ENCODE measurements around the gene CHN1.

CHN1 gene

DNA sequence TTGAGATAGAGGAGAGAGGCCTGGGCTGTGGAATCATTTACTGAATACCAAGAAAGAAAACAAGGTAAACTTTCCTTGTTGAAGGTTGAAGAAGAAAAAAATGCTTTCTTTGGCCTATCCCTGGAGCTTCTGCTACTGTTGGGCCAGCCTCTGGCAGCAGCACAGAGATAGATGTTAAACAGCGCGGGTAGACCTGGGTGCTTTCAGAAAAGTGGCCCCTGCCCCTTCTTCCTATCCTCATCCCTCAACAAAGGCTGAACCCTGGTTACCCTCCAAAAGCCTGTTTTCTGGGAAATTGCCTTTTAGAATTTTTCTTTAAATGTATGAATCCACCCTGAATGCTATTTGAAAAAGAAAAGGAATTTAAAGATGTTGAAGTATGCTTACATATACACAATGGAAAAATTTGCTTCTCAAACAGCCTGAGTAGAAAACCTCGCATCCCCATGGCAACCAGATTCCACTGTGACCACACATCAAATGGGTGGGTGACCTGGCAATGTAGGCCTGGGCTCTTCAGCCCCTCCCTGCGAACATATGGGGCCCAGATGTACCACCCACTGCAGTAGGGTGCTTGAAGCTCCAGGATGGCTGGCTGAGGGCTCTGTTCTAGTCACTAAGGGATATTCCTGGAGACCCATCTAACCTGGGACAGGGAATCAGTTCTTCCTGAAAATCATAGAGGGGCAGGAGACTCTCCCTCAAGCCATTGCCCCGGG lies 217.5 kb downstream of the CHN1 start:
- FAIRE-seq (no peak), DNase-seq (ENCODE audit: insufficient read length) (no peak)
- TF ChIP-seq POLR2A (IDR thresholded peaks at IDR 0.05; ENCODE audit: low read depth, low read length) (no peak), POLR2AphosphoS5 (IDR thresholded peaks at IDR 0.05; ENCODE audit: low read depth, low read length) (no peak), TAF1 (IDR thresholded peaks at IDR 0.05; ENCODE audit: borderline replicate concordance, low read depth, low read length) (no peak)

DNA sequence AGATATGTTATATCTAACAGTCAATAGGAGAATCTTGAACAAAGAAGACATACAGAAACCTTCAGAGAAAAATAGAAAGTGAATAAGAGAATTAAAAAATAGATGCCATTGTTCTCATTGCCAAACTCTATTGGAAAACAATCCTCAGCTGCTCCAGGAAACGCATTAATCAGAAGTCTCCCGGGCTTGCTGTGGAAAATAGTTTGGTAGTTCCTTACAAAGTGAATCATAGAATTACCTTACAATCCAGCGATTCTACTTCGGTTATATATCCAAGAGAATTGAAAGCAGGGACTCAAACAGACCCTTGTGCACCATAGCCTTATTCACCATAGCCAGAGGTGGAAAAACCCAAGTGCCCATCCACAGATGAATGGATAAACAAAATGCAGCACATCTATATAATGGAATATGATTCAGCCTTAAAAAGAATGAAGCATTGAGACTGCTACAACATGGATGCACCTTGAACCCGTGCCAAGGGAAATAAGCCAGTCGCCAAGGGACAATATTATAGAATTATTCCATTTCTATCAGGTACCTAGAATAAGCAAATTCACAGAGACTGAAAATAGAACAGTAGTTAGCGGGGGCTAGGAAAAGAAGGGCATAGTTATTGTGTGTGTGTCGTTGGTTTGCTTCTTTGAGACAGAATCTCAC lies 219.0 kb downstream of the CHN1 start:
- FAIRE-seq: no peak

DNA sequence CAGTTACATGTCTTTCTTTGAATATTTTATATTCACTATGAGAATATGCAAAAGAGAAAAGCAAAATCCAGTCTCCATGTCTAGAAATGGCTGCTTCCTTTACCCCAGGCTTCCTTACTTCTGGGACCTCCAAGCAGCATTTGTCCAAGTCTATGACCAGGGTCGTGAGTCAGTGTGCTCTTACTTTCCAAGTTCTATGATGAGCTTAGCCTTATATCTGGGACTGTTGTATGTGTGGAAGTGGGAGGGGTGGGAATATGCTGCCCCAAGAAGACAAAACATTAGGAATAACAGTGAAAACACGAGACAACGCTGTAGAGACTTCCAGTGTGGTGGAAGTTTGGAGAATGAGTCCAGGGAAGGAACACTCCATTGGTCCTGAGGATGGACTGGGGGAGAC lies 219.7 kb downstream of the CHN1 start:
- FAIRE-seq: no peak
- DNase-seq (ENCODE audit: insufficient read length): no peak
- no peak for TF ChIP-seq POLR2AphosphoS5 (IDR thresholded peaks at IDR 0.05; ENCODE audit: low read depth, low read length)

More for the DNA sequence above, 219.0 kb downstream of the CHN1 start:
- TF ChIP-seq TAF1 (IDR thresholded peaks at IDR 0.05; ENCODE audit: borderline replicate concordance, low read depth, low read length) (no peak), POLR2A (IDR thresholded peaks at IDR 0.05; ENCODE audit: low read depth, low read length) (no peak), POLR2AphosphoS5 (IDR thresholded peaks at IDR 0.05; ENCODE audit: low read depth, low read length) (no peak)
- no peak for DNase-seq (ENCODE audit: insufficient read length)

DNA sequence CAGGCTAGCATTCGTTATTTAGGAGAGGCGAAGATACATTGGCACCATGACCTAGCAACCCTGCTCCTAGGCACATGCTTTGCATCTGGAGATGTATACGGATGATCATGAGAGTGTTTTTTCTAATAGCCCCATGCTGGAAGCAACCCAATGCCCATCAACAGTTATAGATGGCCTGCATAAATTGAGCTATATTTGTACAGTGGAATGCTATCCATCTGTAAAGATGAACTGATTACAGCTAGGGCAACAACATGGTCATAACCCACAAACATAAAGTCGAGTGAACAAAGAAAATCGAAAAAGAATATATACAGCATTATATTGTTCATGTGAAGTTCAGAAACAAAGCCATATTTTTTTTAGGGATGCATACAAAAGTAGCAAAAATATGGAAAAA lies 220.3 kb downstream of the CHN1 start:
- DNase-seq (ENCODE audit: insufficient read length): no peak
- no peak for FAIRE-seq
- no peak for TF ChIP-seq POLR2A (IDR thresholded peaks at IDR 0.05; ENCODE audit: low read depth, low read length)
- no peak for TF ChIP-seq POLR2AphosphoS5 (IDR thresholded peaks at IDR 0.05; ENCODE audit: low read depth, low read length)
- TF ChIP-seq TAF1 (IDR thresholded peaks at IDR 0.05; ENCODE audit: borderline replicate concordance, low read depth, low read length): no peak

DNA sequence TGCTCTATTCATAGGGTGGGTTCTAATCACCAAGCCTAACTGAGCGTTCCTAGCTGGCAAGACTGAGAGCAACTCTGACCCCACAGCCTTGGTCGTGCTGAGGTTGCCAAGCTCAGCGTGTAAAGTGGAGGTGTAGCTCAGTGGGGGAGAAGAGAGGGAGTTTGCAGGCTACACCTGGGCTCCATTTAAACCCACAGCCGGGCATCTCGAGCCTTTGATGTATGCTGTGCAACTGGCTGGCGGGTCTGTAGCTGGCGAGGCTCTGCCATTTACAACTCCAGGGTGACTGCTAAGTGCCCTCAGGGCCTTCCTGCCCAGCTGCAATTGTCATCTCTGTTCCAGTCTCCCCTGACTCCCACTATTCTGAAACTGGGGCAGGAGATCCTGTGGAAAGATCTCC lies 220.9 kb downstream of the CHN1 start:
- no peak for DNase-seq (ENCODE audit: insufficient read length)
- TF ChIP-seq POLR2AphosphoS5 (IDR thresholded peaks at IDR 0.05; ENCODE audit: low read depth, low read length): no peak
- no peak for TF ChIP-seq POLR2A (IDR thresholded peaks at IDR 0.05; ENCODE audit: low read depth, low read length)
- no peak for TF ChIP-seq TAF1 (IDR thresholded peaks at IDR 0.05; ENCODE audit: borderline replicate concordance, low read depth, low read length)
- no peak for FAIRE-seq

DNA sequence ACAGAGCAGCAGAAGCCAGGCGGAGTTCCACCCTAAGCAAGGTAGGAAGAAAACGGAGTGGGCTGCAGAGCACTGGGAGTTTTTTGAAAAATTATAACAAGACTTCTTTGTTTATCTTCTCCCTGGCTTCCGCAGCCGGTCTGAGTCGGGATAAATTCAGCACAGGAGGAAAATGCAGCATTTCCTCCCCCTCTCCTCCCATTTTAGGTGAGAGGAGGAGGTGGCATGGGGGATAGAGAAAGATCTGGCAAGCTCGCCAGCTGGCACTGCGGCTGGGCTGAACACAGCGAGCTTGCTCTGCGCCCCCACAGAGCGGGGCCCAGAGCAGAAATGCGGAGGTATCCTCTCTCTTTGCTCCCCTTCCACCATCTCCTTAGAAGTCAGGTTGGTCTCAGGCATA lies 223.2 kb downstream of the CHN1 start:
- no peak for DNase-seq (ENCODE audit: insufficient read length)
- no peak for TF ChIP-seq POLR2AphosphoS5 (IDR thresholded peaks at IDR 0.05; ENCODE audit: low read depth, low read length)
- TF ChIP-seq POLR2A (IDR thresholded peaks at IDR 0.05; ENCODE audit: low read depth, low read length): no peak
- no peak for TF ChIP-seq TAF1 (IDR thresholded peaks at IDR 0.05; ENCODE audit: borderline replicate concordance, low read depth, low read length)
- no peak for FAIRE-seq

DNA sequence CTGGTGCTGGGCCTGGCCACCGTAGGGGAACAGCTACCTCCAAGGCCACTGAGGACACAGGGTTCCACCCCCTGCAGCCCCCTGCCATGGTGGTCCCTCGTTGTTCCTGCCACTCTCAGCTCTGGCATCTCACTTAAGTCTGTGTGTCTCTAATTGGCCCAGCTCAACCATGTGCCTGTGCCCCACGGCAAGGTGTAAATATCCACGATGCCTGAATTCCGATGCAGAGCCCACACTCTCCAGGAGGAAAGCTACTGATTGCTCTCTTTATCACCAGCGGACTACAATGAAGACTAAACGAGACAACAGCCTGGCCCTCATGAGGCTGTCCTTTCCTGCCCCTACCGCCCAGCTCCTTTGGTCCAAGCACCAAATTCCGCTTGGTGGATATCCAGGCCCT lies 223.9 kb downstream of the CHN1 start:
- FAIRE-seq (no peak), DNase-seq (ENCODE audit: insufficient read length) (no peak)
- TF ChIP-seq POLR2AphosphoS5 (IDR thresholded peaks at IDR 0.05; ENCODE audit: low read depth, low read length): no peak
- TF ChIP-seq TAF1 (IDR thresholded peaks at IDR 0.05; ENCODE audit: borderline replicate concordance, low read depth, low read length): no peak
- no peak for TF ChIP-seq POLR2A (IDR thresholded peaks at IDR 0.05; ENCODE audit: low read depth, low read length)

DNA sequence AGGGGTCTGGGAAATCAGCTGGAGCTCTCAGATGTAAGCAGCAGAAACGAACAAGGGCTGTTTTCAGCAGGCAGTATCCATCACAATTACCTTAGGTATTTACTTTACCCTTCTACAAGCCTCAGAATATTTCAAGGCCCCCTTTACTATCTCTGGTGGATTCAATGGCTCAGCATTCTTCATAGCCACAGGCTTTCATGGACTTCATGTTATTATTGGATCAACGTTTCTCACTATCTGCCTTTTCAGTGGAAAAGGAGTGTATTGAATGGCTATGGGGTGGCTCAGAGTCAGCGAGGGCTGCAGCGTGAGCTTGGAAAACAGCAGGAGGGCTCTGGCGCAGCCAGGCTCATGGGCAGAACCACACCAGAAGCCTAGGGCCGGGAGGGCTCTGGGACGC lies 224.3 kb downstream of the CHN1 start:
- DNase-seq (ENCODE audit: insufficient read length): no peak
- TF ChIP-seq TAF1 (IDR thresholded peaks at IDR 0.05; ENCODE audit: borderline replicate concordance, low read depth, low read length) (no peak), POLR2A (IDR thresholded peaks at IDR 0.05; ENCODE audit: low read depth, low read length) (no peak), POLR2AphosphoS5 (IDR thresholded peaks at IDR 0.05; ENCODE audit: low read depth, low read length) (no peak)
- FAIRE-seq: no peak

DNA sequence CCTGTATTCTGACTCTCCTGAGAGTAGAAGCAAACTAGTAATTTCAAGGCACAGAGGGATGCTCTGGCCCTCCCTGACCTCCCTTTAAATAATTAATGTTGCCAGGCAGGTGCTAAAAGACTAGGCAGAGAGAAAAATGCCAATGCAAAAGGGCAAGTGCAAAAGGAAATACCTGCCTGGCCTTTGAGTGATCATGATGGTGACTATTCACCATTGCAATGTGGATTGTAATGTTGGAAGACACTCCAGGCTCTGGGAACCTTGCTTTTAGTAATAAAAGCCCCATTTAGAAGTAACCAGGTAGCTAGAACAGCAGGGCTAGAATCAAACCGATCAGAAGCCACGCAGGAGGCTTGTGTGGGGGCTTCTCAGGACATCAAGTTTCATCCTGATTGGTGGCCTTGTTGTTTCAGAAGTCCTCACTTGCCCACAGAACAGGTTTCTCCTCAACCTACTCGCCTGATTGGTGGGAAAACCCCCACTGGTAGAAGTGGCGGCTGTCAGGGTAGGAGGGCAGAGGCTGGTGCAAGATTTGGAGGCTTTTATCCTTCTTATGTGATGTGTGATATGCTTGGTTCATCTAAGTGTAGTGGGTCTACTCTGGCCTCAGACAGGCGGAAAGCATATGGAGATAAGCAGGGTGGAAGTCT lies 224.9 kb downstream of the CHN1 start:
- DNase-seq (ENCODE audit: insufficient read length) (no peak), FAIRE-seq (no peak)
- TF ChIP-seq POLR2AphosphoS5 (IDR thresholded peaks at IDR 0.05; ENCODE audit: low read depth, low read length): no peak
- TF ChIP-seq TAF1 (IDR thresholded peaks at IDR 0.05; ENCODE audit: borderline replicate concordance, low read depth, low read length): no peak
- no peak for TF ChIP-seq POLR2A (IDR thresholded peaks at IDR 0.05; ENCODE audit: low read depth, low read length)

DNA sequence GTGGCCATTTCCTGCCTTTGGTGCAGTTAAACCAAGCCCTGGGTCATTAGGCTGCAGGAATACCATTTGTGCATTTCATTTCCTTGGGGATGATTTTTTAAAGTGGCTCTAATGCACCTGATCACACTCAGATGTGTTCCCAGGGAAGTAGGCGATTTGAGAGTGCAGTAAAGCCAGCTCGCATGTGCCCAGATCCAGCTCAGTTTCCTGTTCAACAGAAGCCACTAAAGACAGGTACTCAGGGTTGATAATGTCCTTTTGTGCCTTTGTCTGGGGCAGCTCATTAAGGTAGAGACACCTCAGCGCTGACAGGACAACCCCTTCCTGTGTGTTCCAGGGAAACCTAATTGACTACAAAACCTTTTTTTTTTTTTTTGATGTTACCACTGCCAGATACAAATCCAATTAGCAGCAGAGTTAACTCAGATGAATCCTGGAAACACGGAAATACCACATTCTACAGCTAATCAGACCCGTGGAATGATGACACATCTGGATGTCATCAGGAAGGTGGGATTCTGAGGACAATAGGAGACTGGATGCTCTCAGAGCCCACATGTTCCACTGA lies 225.7 kb downstream of the CHN1 start:
- TF ChIP-seq POLR2A (IDR thresholded peaks at IDR 0.05; ENCODE audit: low read depth, low read length): no peak
- no peak for TF ChIP-seq TAF1 (IDR thresholded peaks at IDR 0.05; ENCODE audit: borderline replicate concordance, low read depth, low read length)
- TF ChIP-seq POLR2AphosphoS5 (IDR thresholded peaks at IDR 0.05; ENCODE audit: low read depth, low read length): no peak
- FAIRE-seq (no peak), DNase-seq (ENCODE audit: insufficient read length) (no peak)

DNA sequence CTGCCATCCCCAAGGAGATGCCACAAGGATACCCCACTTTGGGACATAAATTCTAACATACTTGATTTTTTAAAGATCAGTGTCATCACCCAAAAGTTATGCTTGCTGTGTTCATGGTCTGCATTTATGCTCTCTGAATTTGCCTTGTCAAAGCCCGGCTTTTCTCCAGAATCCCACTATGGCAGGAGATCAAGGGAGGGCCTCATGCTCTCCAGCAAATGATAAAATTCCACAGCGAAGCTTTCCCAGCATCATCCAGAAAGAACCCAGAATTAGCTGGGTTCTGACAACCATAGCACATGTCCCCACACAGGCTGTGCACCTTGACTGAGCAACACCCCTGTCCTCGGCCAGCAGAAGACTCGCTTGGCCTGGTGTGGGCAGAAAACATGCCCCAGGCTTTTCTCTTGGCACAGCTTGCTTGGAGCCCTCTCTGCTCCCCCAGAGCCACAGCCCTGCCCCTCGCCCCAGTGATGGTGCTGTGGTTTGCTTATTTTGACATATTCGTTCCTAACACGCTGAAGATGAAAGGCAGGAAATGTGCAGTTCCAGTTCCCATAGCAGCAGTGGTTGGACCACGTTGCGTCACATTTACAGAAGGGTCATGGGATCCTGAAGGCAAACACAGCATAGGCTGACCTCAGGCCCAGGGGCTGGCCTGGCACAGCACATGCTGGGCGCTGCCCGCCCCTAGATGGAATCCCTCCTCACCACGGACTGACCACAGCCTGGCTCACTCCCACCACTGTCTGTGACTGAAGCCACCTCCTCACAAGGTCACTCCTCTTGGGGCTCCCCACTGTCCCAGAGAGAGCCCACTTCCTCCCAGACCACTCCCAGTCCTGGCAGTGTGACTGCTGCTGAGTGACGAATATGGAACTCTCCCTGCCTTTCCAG lies 226.8 kb downstream of the CHN1 start:
- FAIRE-seq: no peak
- TF ChIP-seq POLR2A (IDR thresholded peaks at IDR 0.05; ENCODE audit: low read depth, low read length): no peak
- no peak for TF ChIP-seq POLR2AphosphoS5 (IDR thresholded peaks at IDR 0.05; ENCODE audit: low read depth, low read length)
- TF ChIP-seq TAF1 (IDR thresholded peaks at IDR 0.05; ENCODE audit: borderline replicate concordance, low read depth, low read length): no peak
- DNase-seq (ENCODE audit: insufficient read length): no peak
